ENCODE measurements around the gene PITPNC1. TPM values are rescaled to one million over a fixed set of nuclear protein-coding genes. Genes with fewer than 3 reads are reported as not detected.

The PITPNC1 gene
- total and polyA plus RNA-seq, 2 of the 13 experiments (the other 11 are each of a cell fraction or from before 2014, with no cell fraction given): 4.1 to 5.7 TPM

DNA sequence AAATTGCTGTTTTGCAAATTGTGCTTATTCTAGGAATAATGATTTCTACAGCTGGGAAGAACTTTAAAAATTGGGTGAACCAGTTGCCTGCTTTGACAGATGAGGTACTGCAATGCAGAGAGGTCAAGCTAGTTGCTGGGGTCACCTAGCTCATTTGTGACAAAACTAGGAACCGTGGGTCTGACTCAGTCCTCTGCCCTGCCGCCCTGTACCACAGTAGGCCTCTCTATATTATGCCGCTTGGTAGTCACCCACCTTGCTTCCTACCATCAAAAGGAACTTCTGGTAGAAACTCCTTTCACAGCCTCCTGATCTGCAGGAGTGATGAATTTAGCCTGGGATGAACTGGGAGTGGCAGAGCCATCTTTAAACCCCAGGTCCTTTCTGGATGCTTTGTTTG is 105.7 kb downstream of the PITPNC1 start:
- H3K27me3 ChIP-seq (ENCODE audit: control insufficient read depth in 1 of 2, insufficient read depth in 2 of 2, low read length in 2 of 2): no peaks in the 10 kb centered on the region
- in situ Hi-C loops (cut with HindIII; ENCODE audit: extremely low pct_ligation_motif_present, low pct_unique_long_range_greater_than_20kb): no loop called here
- H3K9ac ChIP-seq (ENCODE audit: insufficient read depth, low read depth, low read length): no peak overlapping the region
- no peaks in the 10 kb centered on the region for H3K36me3 ChIP-seq (replicated peaks in 1 of 2; ENCODE audit: control insufficient read depth in 1 of 2, insufficient read depth in 2 of 2, low read length in 2 of 2)
- H3K27ac ChIP-seq (ENCODE audit: extremely low read length, insufficient read depth, low read length): no peak overlapping the region
- ATAC-seq (no peak), DNase-seq (ENCODE audit: low spot score) (no peak), FAIRE-seq (no peak)
- peaks cover 7% of the 10 kb centered on the region for H3K4me1 ChIP-seq (ENCODE audit: insufficient read depth, low read length)
- H3K4me2 ChIP-seq (ENCODE audit: low read depth, low read length): no peak overlapping the region
- POLR2A ChIA-PET: no interaction called here
- H3K4me3 ChIP-seq (replicated peaks in 1 of 3; ENCODE audit: insufficient read depth in 1 of 3, low read depth in 2 of 3, low read length in 3 of 3): no peak overlapping the region
- H3K9me3 ChIP-seq (ENCODE audit: low read length): no peaks in the 10 kb centered on the region
- H4K20me1 ChIP-seq (ENCODE audit: insufficient read depth, low read length): no peaks in the 10 kb centered on the region
- 45% methylated on average over 3 of the region's 3 CpGs for WGBS (ENCODE audit: low lambda C conversion rate)
- CTCF ChIA-PET (ENCODE audit: low intra/inter-chr PET ratio, low total read pairs): no interaction called here
- BruUV-seq (replicated peaks): no TSS peak
- H3K79me2 ChIP-seq (ENCODE audit: insufficient read depth, low read length): no peaks in the 10 kb centered on the region
- H2AFZ ChIP-seq (ENCODE audit: low read length): no peak overlapping the region
- TF ChIP-seq ZNF205 (CRISPR knock-in tag; IDR thresholded peaks at IDR 0.05): no peak
- intact Hi-C loops (cut with micrococcal nuclease; ENCODE audit: unreplicated experiment): no loop called here

DNA sequence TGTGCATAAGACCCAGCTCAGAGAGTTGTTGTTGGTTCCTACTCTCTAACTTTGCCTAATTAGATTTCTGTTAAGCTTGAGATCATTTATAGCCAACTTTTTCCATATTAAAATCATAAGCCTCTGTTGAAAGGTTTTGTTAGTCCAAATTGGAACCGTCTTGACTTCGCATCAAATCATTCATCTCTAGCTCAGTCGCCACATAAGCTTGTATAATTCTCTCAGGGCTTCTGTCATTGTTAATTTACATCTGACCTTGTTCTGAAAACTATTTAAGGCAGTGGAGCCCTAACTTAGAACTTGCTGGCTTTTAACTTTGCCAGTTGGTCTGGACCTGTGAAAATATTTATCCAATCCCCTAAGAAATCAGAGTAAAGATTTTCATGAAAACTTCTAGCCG is 107.2 kb downstream of the PITPNC1 start:
- H3K27me3 ChIP-seq (ENCODE audit: control insufficient read depth in 1 of 2, insufficient read depth in 2 of 2, low read length in 2 of 2): no peaks in the 10 kb centered on the region
- FAIRE-seq (no peak), DNase-seq (ENCODE audit: low spot score) (no peak), ATAC-seq (no peak)
- in situ Hi-C loops (cut with HindIII; ENCODE audit: extremely low pct_ligation_motif_present, low pct_unique_long_range_greater_than_20kb): no loop called here
- no peaks in the 10 kb centered on the region for H3K79me2 ChIP-seq (ENCODE audit: insufficient read depth, low read length)
- no peak overlapping the region for H3K27ac ChIP-seq (ENCODE audit: extremely low read length, insufficient read depth, low read length)
- ChIA-PET CTCF (ENCODE audit: low intra/inter-chr PET ratio, low total read pairs) (no interaction called here), POLR2A (no interaction called here)
- no peak overlapping the region for H2AFZ ChIP-seq (ENCODE audit: low read length)
- H3K4me3 ChIP-seq (replicated peaks in 1 of 3; ENCODE audit: insufficient read depth in 1 of 3, low read depth in 2 of 3, low read length in 3 of 3): no peak overlapping the region
- H3K4me2 ChIP-seq (ENCODE audit: low read depth, low read length): no peak overlapping the region
- BruUV-seq (replicated peaks): no TSS peak
- no peaks in the 10 kb centered on the region for H4K20me1 ChIP-seq (ENCODE audit: insufficient read depth, low read length)
- WGBS (ENCODE audit: low lambda C conversion rate): 88% methylated on average over 4 of the region's 4 CpGs
- H3K9me3 ChIP-seq (ENCODE audit: low read length): no peaks in the 10 kb centered on the region
- no peak overlapping the region for H3K9ac ChIP-seq (ENCODE audit: insufficient read depth, low read depth, low read length)
- H3K36me3 ChIP-seq (replicated peaks in 1 of 2; ENCODE audit: control insufficient read depth in 1 of 2, insufficient read depth in 2 of 2, low read length in 2 of 2): no peaks in the 10 kb centered on the region
- intact Hi-C loops (cut with micrococcal nuclease; ENCODE audit: unreplicated experiment): no loop called here
- H3K4me1 ChIP-seq (ENCODE audit: insufficient read depth, low read length): peaks cover 17% of the 10 kb centered on the region
- TF ChIP-seq ZSCAN25 (CRISPR knock-in tag; IDR thresholded peaks at IDR 0.05) (no peak), HES4 (CRISPR knock-in tag; IDR thresholded peaks at IDR 0.05; ENCODE audit: borderline replicate concordance) (no peak), ZNF841 (CRISPR knock-in tag; IDR thresholded peaks at IDR 0.05; ENCODE audit: borderline replicate concordance) (no peak), RBFOX2 (IDR thresholded peaks at IDR 0.05; ENCODE audit: low read depth, low read length) (no peak), NFIB (CRISPR knock-in tag; IDR thresholded peaks at IDR 0.05; ENCODE audit: borderline replicate concordance) (no peak), ZNF747 (CRISPR knock-in tag; IDR thresholded peaks at IDR 0.05; ENCODE audit: borderline replicate concordance) (no peak), BHLHE40 (IDR thresholded peaks at IDR 0.05; ENCODE audit: low read length) (no peak), NCOA2 (CRISPR knock-in tag; IDR thresholded peaks at IDR 0.05) (no peak), MZF1 (CRISPR knock-in tag; IDR thresholded peaks at IDR 0.05; ENCODE audit: borderline replicate concordance) (no peak), NR2F6 (IDR thresholded peaks at IDR 0.05) (no peak), NR2F6 (CRISPR knock-in tag; IDR thresholded peaks at IDR 0.05) (no peak), RARA (CRISPR knock-in tag; IDR thresholded peaks at IDR 0.05) (no peak)
- TF ChIP-seq, protein P1, sequence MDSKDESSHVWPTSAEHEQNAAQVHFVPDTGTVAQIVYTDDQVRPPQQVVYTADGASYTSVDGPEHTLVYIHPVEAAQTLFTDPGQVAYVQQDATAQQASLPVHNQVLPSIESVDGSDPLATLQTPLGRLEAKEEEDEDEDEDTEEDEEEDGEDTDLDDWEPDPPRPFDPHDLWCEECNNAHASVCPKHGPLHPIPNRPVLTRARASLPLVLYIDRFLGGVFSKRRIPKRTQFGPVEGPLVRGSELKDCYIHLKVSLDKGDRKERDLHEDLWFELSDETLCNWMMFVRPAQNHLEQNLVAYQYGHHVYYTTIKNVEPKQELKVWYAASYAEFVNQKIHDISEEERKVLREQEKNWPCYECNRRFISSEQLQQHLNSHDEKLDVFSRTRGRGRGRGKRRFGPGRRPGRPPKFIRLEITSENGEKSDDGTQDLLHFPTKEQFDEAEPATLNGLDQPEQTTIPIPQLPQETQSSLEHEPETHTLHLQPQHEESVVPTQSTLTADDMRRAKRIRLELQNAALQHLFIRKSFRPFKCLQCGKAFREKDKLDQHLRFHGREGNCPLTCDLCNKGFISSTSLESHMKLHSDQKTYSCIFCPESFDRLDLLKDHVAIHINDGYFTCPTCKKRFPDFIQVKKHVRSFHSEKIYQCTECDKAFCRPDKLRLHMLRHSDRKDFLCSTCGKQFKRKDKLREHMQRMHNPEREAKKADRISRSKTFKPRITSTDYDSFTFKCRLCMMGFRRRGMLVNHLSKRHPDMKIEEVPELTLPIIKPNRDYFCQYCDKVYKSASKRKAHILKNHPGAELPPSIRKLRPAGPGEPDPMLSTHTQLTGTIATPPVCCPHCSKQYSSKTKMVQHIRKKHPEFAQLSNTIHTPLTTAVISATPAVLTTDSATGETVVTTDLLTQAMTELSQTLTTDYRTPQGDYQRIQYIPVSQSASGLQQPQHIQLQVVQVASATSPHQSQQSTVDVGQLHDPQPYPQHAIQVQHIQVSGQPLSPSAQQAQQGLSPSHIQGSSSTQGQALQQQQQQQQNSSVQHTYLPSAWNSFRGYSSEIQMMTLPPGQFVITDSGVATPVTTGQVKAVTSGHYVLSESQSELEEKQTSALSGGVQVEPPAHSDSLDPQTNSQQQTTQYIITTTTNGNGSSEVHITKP (CRISPR knock-in tag; IDR thresholded peaks at IDR 0.05; ENCODE audit: low read depth): no peak
- TF ChIP-seq, protein P2, sequence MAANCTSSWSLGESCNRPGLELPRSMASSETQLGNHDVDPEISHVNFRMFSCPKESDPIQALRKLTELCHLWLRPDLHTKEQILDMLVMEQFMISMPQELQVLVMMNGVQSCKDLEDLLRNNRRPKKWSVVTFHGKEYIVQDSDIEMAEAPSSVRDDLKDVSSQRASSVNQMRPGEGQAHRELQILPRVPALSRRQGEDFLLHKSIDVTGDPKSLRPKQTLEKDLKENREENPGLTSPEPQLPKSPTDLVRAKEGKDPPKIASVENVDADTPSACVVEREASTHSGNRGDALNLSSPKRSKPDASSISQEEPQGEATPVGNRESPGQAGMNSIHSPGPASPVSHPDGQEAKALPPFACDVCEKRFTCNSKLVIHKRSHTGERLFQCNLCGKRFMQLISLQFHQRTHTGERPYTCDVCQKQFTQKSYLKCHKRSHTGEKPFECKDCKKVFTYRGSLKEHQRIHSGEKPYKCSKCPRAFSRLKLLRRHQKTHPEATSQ (CRISPR knock-in tag; IDR thresholded peaks at IDR 0.05; ENCODE audit: borderline replicate concordance): no peak
